ENCODE measurements around the gene MMP23B. TPM values are rescaled to one million over a fixed set of nuclear protein-coding genes. Genes with fewer than 3 reads are reported as not detected.

Gene MMP23B
- polyA plus RNA-seq, 2 of the 4 experiments (the other 2 are of a cell fraction): 1.0 TPM; not detected in 1

DNA sequence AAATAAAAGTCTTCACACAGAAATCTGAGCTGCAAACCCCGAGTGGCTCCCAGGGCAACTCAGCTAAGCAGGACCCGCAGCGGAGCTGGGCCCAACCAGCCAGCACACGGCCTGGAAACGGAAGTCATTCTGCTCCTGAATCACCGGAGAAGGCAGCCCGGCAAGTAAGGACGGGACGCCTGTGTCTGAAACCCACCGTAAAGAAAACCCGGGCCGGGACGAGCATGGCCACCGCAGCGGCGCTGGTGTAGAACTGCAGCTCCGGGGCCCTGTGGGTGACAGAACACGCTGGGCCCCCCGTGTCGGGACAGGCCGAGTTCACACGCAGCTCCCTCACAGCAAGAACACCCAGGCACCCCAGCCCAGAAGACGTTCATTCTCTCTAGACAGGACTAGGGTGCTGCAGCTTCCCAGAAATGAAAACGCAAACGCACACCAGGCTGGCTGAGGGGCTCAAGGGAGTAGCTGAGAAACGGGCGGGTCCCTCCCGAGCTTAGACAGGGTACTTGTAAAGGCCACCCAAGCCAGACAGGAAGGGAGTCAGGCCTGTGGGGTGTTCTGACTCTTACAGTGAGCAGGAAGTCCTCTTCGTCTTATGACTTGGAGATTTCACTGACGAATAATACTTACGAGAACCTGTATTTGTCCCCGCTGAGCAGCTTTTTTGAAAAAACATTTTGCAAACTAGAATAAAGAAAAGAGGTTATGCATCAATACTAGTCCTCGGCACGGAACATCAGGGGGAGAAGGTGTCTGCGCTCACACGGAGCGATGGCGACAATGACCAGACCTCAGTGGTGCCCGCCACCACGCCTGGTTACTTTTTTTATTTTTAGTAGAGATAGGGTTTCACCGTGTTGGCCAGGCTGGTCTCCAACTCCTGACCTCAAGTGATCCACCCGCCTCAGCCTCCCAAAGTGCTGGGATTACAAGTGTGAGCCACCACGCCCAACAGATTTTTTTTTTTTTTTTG is 37.8 kb downstream of the MMP23B start:
- ChIA-PET POLR2A (no interaction called here), CTCF (no interaction called here)
- 93% methylated on average over 41 of the region's 43 CpGs for WGBS (ENCODE audit: missing lambda C conversion rate)
- TF ChIP-seq POLR2A (IDR thresholded peaks at IDR 0.05; ENCODE audit: low read length) (no peak), EP300 (IDR thresholded peaks at IDR 0.05) (no peak), ZFP36 (IDR thresholded peaks at IDR 0.05; ENCODE audit: borderline replicate concordance, partially characterized antibody) (no peak), RARB (CRISPR knock-in tag; IDR thresholded peaks at IDR 0.05) (no peak), TP53 (CRISPR knock-in tag; IDR thresholded peaks at IDR 0.05) (no peak)
- TF ChIP-seq, protein P1, sequence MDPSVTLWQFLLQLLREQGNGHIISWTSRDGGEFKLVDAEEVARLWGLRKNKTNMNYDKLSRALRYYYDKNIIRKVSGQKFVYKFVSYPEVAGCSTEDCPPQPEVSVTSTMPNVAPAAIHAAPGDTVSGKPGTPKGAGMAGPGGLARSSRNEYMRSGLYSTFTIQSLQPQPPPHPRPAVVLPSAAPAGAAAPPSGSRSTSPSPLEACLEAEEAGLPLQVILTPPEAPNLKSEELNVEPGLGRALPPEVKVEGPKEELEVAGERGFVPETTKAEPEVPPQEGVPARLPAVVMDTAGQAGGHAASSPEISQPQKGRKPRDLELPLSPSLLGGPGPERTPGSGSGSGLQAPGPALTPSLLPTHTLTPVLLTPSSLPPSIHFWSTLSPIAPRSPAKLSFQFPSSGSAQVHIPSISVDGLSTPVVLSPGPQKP (IDR thresholded peaks at IDR 0.05; ENCODE audit: low read depth, low read length): no peak
- DNase-seq (ENCODE audit: low read depth in 1 of 2, low spot score in 1 of 2) (no peak), ATAC-seq (no peak), FAIRE-seq (no peak)
- H3K4me1 ChIP-seq: no peaks in the 10 kb centered on the region
- H3K4me2 ChIP-seq: no peak overlapping the region
- H3K4me3 ChIP-seq: no peak overlapping the region
- H3K9me3 ChIP-seq: no peaks in the 10 kb centered on the region
- no peak overlapping the region for H3K27ac ChIP-seq

DNA sequence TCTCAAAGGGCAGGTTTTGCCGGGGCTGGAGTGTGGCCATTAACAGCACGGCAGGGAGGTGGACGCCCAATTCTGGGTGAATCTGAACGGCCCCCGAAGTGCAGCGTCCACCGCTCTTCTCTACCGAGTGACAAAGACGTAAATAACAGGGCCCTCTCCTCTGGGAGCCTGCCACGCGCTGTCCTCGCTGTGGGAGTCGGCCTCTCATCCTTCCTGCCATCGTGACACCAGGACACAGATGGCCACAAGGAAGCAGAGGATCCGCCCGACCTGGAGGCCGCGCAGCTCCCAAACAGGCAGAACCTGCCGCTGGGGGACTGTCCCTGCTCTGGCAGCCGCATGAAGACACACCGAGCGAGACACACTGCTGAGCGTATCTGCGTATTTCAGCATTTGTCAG is 38.9 kb downstream of the MMP23B start:
- TF ChIP-seq ESRRA (IDR thresholded peaks at IDR 0.05; ENCODE audit: borderline replicate concordance, low read length) (no peak), CBX8 (IDR thresholded peaks at IDR 0.05) (no peak)
- CTCF ChIA-PET: no interaction called here
- Histone ChIP-seq H3K27ac (no peak overlapping the region), H3K4me1 (no peaks in the 10 kb centered on the region), H3K4me3 (no peak overlapping the region), H3K9me3 (no peaks in the 10 kb centered on the region), H3K4me2 (no peak overlapping the region)
- FAIRE-seq: no peak
- no peak for DNase-seq (ENCODE audit: low read depth in 1 of 2, low spot score in 1 of 2)
- no peak for ATAC-seq
- 89% methylated on average over 19 of the region's 24 CpGs for WGBS (ENCODE audit: missing lambda C conversion rate)
- POLR2A ChIA-PET: no interaction called here

DNA sequence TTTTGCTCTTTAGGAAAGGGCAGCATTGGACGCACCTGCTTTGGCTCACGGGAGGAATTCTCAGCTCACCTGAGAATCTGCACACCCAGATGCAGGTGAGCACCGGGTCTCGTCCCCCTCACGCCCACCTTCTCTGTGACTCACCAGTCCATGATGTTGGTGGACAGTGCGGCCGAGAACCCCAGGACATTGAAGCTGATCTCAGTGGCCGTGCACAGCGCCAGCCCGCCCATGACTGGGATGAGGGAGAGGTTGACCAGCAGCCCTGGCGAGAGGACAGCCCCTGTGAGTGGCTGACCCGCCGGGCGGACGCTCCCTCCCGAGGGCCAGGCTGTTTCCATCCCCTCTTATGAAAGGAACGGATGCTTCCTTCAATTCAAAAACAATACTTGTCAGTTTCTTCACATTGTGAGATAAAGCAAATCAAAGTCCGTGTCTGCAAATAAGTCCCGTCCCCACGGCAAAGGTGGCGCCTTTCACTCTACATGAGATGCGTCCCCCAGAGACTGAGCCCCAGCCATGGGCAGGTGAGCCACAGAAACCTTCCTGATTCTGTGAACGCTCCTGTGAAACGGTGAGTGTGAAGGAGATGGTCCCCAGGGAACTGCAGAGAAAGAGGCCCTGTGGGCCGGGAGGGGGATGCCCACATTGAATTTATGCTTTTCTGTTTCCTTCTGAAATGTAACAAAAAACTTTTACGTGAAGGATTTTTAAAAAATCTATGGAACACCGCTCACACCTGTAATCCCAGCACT is 39.6 kb downstream of the MMP23B start:
- CTCF ChIA-PET: no interaction called here
- no peak for ATAC-seq
- WGBS (ENCODE audit: missing lambda C conversion rate): 83% methylated on average over 18 of the region's 27 CpGs

More for the DNA sequence above, 39.6 kb downstream of the MMP23B start:
- DNase-seq (ENCODE audit: low read depth in 1 of 2, low spot score in 1 of 2) (no peak), FAIRE-seq (no peak)
- Histone ChIP-seq H3K4me1 (no peaks in the 10 kb centered on the region), H3K4me2 (no peak overlapping the region), H3K27ac (no peak overlapping the region), H3K9me3 (no peaks in the 10 kb centered on the region), H3K4me3 (no peak overlapping the region)
- POLR2A ChIA-PET: no interaction called here
- TF ChIP-seq NPAS2 (CRISPR knock-in tag; IDR thresholded peaks at IDR 0.05; ENCODE audit: borderline replicate concordance) (no peak), BHLHE40 (IDR thresholded peaks at IDR 0.05; ENCODE audit: low read depth, low read length) (no peak), NFE2L2 (conservative IDR thresholded peaks at IDR 0.05; ENCODE audit: low read length) (no peak), EP300 (IDR thresholded peaks at IDR 0.05) (no peak), FOSL2 (IDR thresholded peaks at IDR 0.05) (no peak), FOSL2 (CRISPR knock-in tag; IDR thresholded peaks at IDR 0.05) (no peak), PHF8 (IDR thresholded peaks at IDR 0.05; ENCODE audit: borderline replicate concordance, low read depth) (no peak), HOXB5 (CRISPR knock-in tag; IDR thresholded peaks at IDR 0.05) (no peak), RNF2 (IDR thresholded peaks at IDR 0.05; ENCODE audit: borderline replicate concordance, low read depth) (no peak), FOSB (CRISPR knock-in tag; IDR thresholded peaks at IDR 0.05) (no peak), KDM5A (IDR thresholded peaks at IDR 0.05) (no peak), TFCP2L1 (CRISPR knock-in tag; IDR thresholded peaks at IDR 0.05) (no peak), KDM1A (IDR thresholded peaks at IDR 0.05; ENCODE audit: low read depth) (no peak), CEBPB (IDR thresholded peaks at IDR 0.05) (no peak)
- TF ChIP-seq, protein P2, sequence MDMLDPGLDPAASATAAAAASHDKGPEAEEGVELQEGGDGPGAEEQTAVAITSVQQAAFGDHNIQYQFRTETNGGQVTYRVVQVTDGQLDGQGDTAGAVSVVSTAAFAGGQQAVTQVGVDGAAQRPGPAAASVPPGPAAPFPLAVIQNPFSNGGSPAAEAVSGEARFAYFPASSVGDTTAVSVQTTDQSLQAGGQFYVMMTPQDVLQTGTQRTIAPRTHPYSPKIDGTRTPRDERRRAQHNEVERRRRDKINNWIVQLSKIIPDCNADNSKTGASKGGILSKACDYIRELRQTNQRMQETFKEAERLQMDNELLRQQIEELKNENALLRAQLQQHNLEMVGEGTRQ (IDR thresholded peaks at IDR 0.05): no peak
- TF ChIP-seq, protein P3, sequence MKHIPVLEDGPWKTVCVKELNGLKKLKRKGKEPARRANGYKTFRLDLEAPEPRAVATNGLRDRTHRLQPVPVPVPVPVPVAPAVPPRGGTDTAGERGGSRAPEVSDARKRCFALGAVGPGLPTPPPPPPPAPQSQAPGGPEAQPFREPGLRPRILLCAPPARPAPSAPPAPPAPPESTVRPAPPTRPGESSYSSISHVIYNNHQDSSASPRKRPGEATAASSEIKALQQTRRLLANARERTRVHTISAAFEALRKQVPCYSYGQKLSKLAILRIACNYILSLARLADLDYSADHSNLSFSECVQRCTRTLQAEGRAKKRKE (CRISPR knock-in tag; IDR thresholded peaks at IDR 0.05; ENCODE audit: low read depth): no peak
- TF ChIP-seq, protein P4, sequence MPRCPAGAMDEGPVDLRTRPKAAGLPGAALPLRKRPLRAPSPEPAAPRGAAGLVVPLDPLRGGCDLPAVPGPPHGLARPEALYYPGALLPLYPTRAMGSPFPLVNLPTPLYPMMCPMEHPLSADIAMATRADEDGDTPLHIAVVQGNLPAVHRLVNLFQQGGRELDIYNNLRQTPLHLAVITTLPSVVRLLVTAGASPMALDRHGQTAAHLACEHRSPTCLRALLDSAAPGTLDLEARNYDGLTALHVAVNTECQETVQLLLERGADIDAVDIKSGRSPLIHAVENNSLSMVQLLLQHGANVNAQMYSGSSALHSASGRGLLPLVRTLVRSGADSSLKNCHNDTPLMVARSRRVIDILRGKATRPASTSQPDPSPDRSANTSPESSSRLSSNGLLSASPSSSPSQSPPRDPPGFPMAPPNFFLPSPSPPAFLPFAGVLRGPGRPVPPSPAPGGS (IDR thresholded peaks at IDR 0.05): no peak
